Activated CD4-positive, CD25-positive, alpha-beta regulatory T cell (primary cell): ENCODE data around the gene PERM1.
"Not testable (repeated sequence)": the region's sequence is repeated elsewhere in the genome, so short reads cannot be mapped to it uniquely, and the experiment has no call there.

Source experiments
- DNase-seq, 4 experiments: peaks; one replicate each; lab custom pipeline; 2025; lab: John Stamatoyannopoulos, UW

PERM1 gene

DNA sequence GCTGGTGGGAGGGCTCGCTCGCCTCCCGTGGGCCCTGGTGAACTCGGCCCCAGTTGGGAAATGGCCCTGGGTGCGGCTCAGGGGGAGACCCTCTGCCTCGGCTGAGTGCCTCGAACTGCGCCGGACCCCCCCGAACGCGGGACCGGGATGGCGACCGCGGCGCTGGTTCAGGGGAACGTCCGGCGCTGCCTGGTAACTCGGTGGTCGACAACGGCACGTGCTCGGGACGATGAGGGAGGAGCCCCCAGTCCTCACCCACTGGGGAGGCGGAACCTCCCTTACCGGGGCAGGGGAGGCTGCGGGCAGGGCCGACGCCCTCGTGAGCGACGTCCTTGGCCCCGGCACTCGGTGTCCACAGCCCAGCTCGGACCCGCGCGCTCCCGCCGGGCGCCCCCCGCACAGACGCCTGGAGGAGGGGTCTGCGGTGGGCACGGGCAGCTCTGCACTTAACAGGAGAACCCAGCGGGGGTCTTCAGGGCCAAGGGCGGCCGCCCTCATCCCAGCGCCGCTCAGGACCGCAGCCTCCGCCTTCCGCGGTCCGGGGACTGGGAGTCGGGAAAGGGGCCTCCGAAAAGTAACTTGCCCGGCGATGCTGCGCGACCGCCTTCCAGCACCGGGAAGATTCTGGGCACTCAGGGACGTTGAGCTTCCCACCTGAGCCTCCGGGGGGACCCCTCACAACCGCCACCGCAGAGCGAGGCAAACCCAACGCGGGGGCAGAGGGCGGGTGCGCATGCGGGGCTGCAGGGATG lies 16.3 kb upstream of the PERM1 start:
- DNase-seq, result no peak

DNA sequence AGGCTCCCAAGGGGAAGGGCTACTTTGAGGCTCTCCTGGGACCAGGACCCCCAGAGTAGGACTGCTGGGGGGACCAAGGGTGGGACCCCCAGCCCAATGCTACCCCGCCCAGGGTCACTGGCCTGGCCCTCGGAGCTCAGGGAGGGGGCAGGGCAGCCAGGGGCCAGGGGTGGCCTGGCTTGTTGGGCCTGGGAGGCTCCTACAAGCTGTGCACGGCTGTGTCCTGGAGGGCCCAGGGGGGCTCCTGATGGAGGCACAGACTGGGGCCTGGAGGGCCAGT lies 15.8 kb upstream of the PERM1 start:
- DNase-seq, result no peak

DNA sequence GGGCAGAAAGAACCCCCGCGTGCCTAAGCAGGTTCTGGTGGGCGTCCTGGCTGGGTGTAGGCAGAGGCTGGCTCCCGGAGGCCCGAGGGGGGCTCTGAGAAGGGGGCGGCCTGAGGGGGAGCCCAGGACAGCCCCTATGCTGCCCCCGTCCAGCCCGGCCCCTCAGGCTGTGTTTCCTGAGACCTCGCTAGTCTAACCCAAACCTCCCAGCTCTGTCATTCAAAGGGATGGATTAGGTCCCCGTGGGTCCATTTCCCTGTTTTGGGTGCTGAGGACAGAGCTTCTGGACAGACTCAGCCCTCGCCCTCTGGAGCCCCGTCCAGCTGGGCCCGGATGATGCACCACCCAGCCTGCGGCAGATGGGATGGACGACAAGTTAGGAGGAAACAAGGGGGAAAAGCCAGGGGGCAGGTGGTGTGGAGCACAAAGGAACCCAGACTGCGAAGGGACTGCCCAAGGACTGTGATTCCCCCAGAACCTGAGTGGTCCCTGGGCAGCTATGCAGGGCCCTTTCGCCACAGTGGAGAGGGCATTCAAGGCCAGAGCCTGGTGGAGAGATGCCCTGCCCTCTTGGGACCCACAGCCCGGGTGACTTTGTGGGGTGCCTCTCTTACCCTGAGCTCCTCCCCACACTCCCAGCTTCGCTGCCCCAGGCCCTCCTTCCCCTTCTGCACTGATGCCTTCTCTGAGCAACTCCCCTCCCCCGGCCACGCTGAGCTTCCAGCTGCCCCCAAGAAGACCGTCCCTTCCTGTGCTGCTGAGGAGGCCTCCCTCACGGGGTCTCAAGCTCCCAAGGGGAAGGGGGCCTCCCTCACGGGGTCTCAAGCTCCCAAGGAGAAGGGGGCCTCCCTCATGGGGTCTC lies 15.2 kb upstream of the PERM1 start:
- no peak for DNase-seq

DNA sequence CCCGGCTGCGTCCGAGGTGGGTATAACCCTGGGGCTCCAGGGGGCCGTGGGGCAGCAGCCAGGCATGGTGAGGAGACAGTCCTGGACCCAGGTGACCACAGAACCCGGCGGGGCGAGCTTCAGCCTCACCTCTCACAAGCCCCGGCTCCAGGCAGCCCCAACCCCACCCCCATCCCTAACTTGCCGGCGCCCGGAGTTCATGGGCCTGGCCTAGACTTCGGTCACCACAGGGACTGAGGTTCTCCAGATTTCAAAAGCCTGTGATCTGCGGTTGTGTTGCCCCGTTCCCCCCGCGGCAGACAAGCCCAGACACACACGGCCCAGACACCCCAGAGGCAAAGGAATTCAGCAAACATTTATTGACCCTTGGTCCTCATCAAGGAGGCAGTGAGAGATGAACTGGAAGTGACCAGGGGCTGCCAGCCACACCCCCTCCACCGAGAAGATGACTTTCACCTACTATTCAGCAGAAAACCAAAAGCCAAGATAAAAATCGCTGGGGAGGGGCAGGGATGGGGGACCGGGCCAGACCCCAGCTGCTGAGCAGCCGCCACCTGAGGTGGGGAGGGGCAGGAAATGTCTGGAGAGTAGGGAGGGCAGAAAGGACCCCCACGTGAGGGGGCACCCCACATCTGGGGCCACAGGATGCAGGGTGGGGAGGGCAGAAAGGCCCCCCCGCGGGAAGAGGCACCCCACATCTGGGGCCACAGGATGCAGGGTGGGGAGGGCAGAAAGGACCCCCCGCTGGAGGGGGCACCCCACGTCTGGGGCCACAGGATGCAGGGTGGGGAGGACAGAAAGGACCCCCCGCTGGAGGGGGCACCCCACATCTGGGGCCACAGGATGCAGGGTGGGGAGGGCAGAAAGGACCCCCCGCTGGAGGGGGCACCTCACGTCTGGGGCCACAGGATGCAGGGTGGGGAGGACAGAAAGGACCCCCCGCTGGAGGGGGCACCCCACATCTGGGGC lies 14.1 kb upstream of the PERM1 start:
- no peak for DNase-seq

DNA sequence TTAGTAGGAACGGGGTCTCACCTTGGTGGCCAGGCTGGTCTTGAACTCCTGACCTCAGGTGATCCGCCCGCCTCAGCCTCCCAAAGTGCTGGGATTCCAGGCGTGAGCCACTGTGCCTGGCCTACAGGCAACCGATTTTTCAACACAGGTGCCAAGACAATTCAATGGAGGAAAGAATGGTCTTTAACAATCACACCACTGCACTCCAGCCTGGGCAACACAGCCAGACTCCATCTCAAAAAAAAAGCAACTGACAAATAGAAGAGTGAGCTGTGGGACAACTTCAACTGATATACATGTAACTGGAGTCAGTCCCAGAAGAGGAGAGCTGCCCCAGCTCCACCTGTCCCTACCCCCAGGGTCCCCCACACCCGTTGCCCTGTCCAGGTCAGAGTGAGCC lies 12.7 kb upstream of the PERM1 start:
- DNase-seq, result not testable (repeated sequence)

DNA sequence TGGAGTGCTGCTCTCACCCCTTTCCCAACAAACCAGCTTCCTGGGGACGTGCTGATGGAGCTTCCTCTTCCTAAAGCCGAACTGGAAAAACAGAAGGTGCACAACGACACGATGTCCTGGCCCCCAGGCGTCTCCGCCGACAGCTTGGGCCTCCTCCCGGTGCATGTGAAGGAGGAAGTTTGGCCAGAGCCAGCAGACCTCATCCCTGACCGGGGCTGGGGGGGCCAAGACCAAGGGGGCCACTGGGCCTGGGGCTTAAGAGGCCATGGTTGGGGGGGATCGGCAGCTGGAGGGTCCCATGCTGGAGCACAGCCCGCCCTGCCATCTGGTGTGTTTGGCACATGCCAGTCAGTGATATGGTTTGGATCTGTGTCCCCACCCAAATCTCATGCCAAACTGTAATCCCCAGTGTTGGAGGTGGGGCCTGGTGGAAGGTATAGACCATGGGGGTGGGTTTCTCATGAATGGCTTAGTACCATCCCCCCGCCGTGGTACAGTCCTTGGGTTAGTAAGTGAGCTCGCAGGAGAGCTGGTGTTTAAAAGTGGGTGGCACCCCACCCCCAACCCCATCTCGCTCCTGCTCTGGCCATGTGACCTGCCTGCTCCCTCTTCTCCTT lies 11.6 kb upstream of the PERM1 start:
- DNase-seq, result no peak

DNA sequence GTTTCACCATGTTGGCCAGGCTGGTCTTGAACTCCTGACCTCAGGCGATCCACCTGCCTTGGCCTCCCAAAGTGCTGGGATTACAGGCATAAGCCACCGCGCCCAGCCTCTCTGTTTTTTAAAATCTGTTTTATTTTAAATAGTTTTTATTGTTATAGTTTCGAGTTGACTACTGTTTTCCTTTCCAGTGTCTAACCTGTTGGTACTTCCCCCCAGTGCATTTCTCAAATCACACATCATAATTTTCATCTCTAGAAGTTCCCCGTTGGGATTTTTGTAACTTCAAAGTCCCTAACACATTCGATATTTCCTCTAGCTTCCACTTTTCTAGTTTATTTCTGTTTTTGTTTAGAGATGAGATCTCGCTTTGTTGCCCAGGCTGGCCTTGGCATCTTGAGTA lies 10.5 kb upstream of the PERM1 start:
- no peak for DNase-seq

DNA sequence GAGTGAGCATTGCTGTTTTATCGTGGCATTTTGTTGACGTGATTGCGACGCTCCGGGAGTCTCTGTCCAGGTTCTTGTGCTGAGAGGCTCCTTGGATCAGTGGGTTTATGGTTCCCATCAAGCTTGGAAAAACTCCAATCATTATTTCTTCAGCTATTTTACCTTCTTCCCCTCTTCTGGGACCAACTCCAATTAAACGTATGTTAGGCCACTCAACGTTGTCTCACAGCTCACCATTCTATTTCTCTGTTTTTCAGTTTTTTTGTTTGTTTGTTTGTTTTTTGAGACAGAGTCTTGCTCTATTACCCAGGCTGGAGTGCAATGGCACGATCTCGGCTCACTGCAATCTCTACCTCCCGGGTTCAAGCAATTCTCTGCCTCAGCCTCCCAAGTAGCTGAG lies 10.0 kb upstream of the PERM1 start:
- DNase-seq, result no peak

DNA sequence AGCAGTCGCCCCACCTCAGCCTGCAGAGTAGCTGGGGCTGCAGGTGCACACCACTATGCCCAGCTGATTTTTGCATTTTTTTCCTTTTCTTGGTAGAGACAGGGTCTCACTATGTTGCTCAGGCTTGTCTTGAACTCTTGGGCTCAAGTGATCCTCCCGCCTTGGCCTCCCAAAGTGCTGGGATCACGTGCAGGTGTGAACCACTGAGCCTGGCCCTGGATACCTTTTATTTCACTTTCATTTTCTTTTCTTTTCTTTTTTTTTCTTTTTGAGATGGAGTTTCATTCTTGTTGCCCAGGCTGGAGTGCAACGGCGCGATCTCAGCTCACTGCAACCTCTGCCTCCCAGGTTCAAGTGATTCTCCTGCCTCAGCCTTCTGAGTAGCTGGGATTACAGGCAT lies 9.4 kb upstream of the PERM1 start:
- not testable (repeated sequence) for DNase-seq

DNA sequence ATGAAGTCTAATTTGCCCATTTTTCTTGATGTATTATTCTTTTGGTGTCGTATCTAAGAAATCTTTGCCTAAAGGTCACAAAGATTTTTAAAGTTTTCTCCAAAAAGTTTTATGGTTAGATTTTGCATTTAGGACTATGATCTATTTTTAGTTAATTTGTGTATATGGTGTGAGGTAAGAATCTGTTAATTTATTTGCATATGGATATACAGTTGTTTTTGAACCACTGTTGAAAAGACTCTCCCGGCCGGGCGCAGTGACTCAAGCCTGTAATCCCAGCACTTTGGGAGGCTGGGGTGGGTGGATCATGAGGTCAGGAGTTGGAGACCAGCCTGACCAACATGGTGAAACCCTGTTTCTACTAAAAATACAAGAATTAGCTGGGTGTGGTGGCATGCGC lies 6.2 kb upstream of the PERM1 start:
- not testable (repeated sequence) for DNase-seq

DNA sequence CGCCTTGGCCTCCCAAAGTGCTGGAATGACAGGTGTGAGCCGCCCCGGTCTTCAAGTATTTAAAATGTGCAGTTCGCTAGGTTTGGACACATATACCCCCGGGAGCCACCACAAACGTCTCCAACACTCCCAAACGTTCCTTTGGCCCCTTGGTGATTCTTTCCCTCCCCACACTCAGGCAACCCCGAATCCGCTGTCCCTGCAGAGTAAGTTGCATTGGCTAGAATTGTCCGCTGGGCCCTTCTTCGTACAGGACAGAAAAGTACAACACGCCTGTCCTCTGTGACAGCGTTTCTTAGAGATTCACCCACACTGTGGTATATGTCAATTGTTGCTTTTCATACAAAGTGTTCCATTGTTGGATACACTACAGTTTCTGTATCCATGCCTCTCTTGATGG lies 3.2 kb upstream of the PERM1 start:
- DNase-seq, result no peak

DNA sequence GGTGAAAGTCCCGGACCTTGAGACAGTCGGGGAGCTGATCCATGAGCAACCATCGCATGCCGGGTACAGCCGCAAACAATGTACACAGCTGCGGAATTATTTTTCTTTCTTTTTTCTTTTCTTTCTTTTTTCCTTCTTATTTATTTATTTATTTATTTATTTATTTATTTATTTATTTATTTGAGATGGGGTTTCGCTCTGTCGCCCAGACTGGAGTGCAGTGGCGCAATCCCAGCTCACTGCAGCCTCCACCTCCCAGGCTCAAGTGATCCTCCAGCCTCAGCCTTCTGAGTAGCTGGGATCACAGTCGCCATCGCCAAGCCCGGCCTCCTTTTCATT lies 2.6 kb upstream of the PERM1 start:
- no peak for DNase-seq

DNA sequence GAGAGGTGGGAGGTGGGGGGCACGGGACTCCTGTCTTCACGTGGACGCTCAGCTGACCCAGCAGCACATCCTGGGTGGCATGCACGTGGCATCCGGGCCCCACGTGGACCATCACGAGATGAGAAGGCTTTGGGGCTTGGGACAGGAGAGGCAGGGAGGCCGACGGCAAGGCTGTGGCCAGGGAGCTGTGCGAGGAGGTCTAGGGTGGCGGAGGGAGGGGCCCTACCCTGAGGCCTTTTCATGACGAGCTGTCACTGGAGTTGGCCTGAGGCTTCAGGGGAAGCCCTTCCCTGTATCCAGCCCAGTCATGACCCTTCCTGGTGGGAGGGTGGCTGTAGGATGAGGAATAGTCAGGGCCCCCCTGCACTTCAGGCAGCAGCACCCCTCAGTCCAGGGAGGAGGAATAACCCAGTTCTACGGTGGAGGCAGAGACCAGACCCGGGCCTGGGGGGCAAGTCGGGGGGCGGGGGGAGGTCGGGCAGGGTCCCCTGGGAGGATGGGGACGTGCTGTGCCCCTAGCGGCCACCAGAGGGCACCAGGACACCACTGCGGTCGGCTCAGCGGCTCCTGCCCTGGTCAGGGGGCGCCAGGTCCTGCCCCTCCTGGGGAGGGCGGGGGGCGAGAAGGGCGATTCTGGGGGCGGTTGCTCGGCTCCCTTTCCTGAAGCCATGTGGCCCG lies 2.0 kb upstream of the PERM1 start:
- DNase-seq, result peak; percentile 35 to 45 (median 42)

DNA sequence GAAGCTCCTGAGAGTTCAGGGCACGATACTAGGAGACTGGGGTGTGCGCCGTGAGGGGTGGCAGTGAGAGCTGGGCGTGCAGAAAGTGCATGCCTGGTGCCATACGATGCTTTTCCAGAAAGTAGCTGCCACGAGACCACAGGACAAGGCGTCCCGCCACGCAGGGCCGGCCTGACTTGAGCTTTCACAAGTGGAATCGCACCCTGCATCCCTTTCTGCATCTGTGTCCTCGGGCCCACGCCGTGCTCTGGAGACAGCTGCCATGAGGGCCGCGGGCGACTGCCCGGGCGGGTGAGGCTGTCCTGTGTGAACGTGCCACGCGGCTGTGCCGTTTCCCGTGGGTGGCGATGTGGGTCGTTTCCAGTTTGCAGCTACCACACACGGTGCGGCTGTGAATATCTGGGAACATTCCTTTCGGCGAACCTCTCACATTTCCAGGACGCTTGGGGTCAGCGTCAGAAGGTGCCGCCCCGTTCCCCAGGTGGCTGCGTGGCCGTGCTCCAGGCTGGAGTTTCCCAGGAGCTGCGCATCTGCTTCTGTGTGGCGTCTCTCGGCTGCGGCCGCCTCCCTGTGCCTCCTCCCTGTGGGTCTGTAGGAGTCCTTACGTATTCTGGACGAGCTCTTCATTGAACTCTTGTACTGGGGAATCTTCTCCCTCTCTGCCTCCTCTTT lies 1.0 kb upstream of the PERM1 start:
- DNase-seq, result no peak

DNA sequence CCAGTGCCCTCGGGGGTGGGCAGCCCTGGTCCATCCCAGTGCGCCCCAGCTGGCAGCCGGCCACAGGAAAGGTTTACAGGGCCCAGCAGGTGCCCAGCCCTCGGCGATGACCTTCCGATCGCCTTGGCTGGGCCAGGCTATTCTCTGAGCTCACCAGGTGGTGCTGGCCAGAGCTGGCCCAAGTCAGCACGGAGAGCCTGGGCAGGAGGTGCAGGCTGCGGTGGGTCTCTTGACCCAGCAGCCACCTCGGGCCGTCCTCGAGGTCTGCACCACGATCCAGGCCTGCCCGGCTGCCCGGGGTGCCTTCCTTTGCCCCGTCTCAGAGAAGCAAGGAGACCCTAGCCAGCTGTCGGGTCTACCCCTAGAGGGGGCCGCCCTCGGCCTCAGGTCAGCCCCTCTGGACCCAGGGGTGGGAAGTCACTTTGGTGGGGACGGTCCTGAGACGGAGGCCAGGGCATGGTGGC lies 370 bp downstream of the PERM1 start:
- no peak for DNase-seq

DNA sequence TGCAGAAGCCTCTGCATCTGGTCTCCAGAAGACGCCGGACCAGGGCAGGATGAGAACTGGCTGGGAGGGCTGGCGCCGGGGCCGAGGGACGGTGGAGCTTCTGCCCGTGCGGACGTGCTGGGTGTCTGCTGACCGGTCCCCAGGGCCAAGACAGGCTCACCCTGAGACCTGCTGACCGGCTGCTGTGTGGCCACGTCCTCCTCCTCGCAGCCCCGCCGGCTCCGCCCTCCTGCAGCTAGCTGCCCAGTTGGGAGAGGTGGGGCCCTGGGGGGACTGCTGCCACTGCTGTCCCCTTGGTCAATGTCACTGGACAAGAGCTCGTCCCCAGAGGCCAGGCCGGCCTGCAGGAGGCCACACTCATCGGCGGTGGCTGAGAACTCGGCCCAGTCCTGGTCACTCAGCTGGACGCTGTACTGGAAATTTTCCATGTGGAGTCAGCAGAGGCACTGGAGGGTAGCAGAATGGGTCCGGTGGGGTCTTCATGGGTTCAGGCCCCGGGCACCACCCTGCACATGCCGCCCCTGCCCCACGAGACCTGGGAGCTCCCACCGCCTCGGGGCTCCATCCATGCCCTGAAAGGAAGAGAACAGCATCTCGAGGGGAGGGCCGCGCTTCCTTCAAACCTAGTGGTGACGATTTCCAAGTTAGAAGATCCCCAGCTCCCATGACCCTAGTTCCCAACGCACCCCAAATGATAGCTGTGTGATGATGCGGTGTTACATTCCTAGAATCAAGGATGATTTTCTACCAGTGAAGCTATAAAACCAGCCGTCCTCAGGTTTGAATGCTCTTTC lies 1.1 kb downstream of the PERM1 start:
- DNase-seq, result no peak

DNA sequence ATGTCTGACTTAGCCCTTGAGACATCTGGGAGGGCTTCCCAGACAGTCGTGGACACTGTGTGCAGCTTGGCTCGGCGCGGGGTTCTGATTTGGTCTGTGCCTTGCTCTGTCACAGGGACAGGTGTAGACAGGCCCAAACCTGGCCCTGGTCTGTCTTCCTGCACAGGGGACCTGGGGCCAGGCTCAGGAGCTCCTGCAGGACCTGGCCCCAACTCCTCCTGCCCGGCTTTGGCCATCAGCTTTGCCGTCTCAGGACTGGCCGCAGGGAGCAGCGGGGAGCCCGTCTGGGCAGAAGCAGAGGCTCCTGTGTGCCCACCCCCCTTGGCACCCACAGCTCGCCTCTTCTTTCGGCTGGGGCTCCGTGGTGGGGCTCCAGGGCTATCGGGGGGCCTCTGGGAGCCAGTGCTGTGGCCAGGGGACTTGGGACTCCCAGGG lies 1.7 kb downstream of the PERM1 start:
- no peak for DNase-seq

DNA sequence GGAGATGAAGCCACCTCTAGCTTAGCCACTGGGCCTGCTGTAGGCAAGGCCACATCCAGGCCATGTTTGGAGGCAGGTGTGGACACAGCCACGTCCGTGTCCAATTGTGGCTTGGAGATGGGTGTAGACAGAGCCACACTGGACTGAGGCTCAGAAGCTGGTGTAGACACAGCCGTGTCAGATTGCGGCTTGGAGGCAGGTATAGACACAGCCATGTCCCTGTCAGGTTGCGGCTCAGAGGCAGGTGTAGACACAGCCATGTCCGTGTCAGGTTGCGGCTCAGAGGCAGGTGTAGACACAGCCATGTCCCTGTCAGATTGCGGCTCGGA lies 2.2 kb downstream of the PERM1 start:
- no peak for DNase-seq

DNA sequence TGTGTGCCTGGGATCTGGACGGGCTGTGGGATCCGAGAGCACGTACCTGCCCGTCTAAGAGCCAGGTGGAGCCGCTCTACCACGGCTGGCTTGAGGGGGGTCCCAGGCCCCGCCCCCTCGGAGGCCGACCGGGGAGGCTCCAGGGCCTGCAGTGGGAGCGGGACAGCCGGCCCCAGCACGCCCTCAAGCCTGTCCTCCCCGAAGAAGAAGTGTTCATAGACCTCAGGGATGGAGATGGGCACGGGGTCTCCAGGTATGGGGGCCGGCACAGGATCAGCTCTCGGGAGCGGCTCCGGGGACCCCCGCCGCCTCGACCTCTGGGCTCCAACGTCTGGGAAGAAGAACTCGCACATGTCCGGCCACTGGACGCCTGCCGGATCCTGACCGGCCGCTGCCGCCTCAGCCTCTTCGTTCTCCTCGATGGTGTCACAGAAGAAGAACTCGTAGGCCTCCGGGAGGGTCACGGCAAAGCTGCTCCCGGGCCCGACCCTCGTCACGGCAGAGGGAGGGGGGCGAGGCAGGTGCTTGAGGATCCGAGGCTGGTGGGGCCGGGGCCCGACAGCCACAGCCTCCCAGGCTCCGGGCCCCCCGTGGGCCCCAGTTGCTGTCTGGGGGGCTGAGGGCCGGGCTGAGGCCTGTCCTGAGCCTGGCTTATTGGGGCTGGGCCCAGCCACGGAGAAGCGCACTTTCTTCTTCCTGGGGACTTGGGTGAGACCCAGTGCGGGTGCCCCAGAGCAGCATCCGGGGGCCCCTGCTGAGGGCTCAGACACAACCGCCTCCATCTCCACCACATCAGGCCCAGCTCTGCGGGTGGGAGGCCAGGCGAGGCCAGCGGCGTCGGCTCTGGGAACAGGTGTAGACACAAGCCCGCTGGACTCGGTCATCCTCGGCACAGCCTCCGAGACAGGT lies 2.8 kb downstream of the PERM1 start:
- no peak for DNase-seq
